Measurements from ENCODE around the gene CDC42BPA. TPM values are rescaled to one million over a fixed set of nuclear protein-coding genes. Genes with fewer than 3 reads are reported as not detected.

Gene CDC42BPA
- total and polyA plus RNA-seq, 2 donors (not counting 3 experiments of a cell fraction or from before 2014, with no cell fraction given) = 26.1 to 92.6 TPM

- no peak overlapping the region for H3K27ac ChIP-seq (ENCODE audit: insufficient read depth, low read depth, low read length)
- ChIA-PET CTCF (interaction anchor here (2.1 kb wide), 1 partner anchor 346 kb away, joined by 7 read pairs; no protein-coding TSS in a partner anchor), POLR2A (no interaction called here)
Measured at GRCh38 chr1:226972931-226973330, 345.4 kb downstream of the CDC42BPA start.

More at GRCh38 chr1:226972931-226973330, 345.4 kb downstream of the CDC42BPA start:
- H3K4me1 ChIP-seq (ENCODE audit: control insufficient read depth, extremely low read depth, insufficient read depth, low read length) = no peaks in the 10 kb centered on the region
- FAIRE-seq = no peak
- no peaks in the 10 kb centered on the region for H3K79me2 ChIP-seq (ENCODE audit: control insufficient read depth, insufficient read depth, low read length)
- dilution Hi-C loops (cut with MboI; ENCODE audit: extremely low pct_ligation_motif_present, low sequenced_read_pairs) = no loop called here
- no peak for DNase-seq (ENCODE audit: low read depth, low spot score)
- H3K36me3 ChIP-seq (ENCODE audit: control insufficient read depth in 2 of 2, extremely low read depth in 1 of 2, insufficient read depth in 2 of 2, low read length in 2 of 2) = no peaks in the 10 kb centered on the region
- no peaks in the 10 kb centered on the region for H3K9me1 ChIP-seq (replicated peaks; ENCODE audit: control insufficient read depth, extremely low read depth, insufficient read depth, low read length)
- no peak overlapping the region for H3K4me3 ChIP-seq (replicated peaks in 1 of 3; ENCODE audit: insufficient read depth in 1 of 3, low read depth in 1 of 3, low read length in 3 of 3)
- no peaks in the 10 kb centered on the region for H3K9me3 ChIP-seq (replicated peaks; ENCODE audit: control insufficient read depth, insufficient read depth, low read length)
- no peak overlapping the region for H3K4me2 ChIP-seq (ENCODE audit: insufficient read depth, low read length)
- no peaks in the 10 kb centered on the region for H3K27me3 ChIP-seq (ENCODE audit: control insufficient read depth in 2 of 2, insufficient read depth in 2 of 2, low read length in 2 of 2)
- H2AFZ ChIP-seq (ENCODE audit: low read depth, low read length) = no peak overlapping the region
- intact Hi-C loops (cut with micrococcal nuclease) = no loop called here
- TF ChIP-seq JUN (IDR thresholded peaks at IDR 0.05; ENCODE audit: borderline replicate concordance, insufficient read depth, insufficient read length, low read depth) (no peak), MAX (IDR thresholded peaks at IDR 0.05; ENCODE audit: insufficient read depth, insufficient read length) (no peak), POLR2AphosphoS5 (IDR thresholded peaks at IDR 0.05; ENCODE audit: insufficient read depth, low read depth, low read length) (no peak), CTCF (IDR thresholded peaks at IDR 0.05; ENCODE audit: extremely low read depth in 1 of 2, insufficient read depth in 1 of 2, low read depth in 1 of 2, low read length in 2 of 2) (no peak), POLR2A (IDR thresholded peaks at IDR 0.05; ENCODE audit: low read depth, low read length) (no peak), EZH2 (IDR thresholded peaks at IDR 0.05; ENCODE audit: borderline replicate concordance, low read depth, low read length, severe bottlenecking) (no peak), GATA2 (IDR thresholded peaks at IDR 0.05; ENCODE audit: insufficient read depth, insufficient read length, low read depth, low read length) (no peak), MYC (IDR thresholded peaks at IDR 0.05; ENCODE audit: low read depth, low read length) (no peak), FOS (IDR thresholded peaks at IDR 0.05; ENCODE audit: borderline replicate concordance, insufficient read depth, low read length) (no peak)
- H4K20me1 ChIP-seq (replicated peaks; ENCODE audit: control insufficient read depth, extremely low read depth, insufficient read depth, low read length) = no peaks in the 10 kb centered on the region
- BruUV-seq (replicated peaks) = no TSS peak
- H3K9ac ChIP-seq (replicated peaks; ENCODE audit: extremely low read depth, insufficient read depth, low read length) = no peak overlapping the region

All from endothelial cell of umbilical vein (primary cell).